GM19438 (cell line): ENCODE results near the gene SIX5.
"Not testable (repeated sequence)": the region's sequence is repeated elsewhere in the genome, so short reads cannot be mapped to it uniquely, and the experiment has no call there.

Experiments used
- ATAC-seq: cut with Tn5 transposase; IDR thresholded peaks from one replicate; pipeline ENCODE4 v1.9.1; 2021; ENCODE audit warnings: low read depth; ENCODE audit not compliant: unreplicated experiment

Gene SIX5

GRCh38 chr19:45761714-45762113 is 7.3 kb downstream of the SIX5 start:
- ATAC-seq: no peak

- no peak for ATAC-seq
These were observed 10.1 kb downstream of the SIX5 start for GRCh38 chr19:45758921-45759320.

- no peak for ATAC-seq
These were observed 11.4 kb downstream of the SIX5 start for GRCh38 chr19:45757695-45758094.

GRCh38 chr19:45754323-45754722 is 14.7 kb downstream of the SIX5 start:
- ATAC-seq: no peak

- ATAC-seq: no peak
These were observed 15.5 kb downstream of the SIX5 start for GRCh38 chr19:45753548-45753947.

GRCh38 chr19:45752639-45753038 is 16.4 kb downstream of the SIX5 start:
- ATAC-seq: no peak

- not testable (repeated sequence) for ATAC-seq
These were observed 17.6 kb downstream of the SIX5 start for GRCh38 chr19:45751483-45751882.

- ATAC-seq: no peak
These were observed 21.5 kb downstream of the SIX5 start for GRCh38 chr19:45747513-45747912.

GRCh38 chr19:45746866-45747265 is 22.2 kb downstream of the SIX5 start:
- ATAC-seq: no peak

- ATAC-seq: no peak
These were observed 23.4 kb downstream of the SIX5 start for GRCh38 chr19:45745606-45746005.

- no peak for ATAC-seq
These were observed 26.1 kb downstream of the SIX5 start for GRCh38 chr19:45742969-45743368.

GRCh38 chr19:45739498-45740439 is 29.3 kb downstream of the SIX5 start:
- no peak for ATAC-seq

- no peak for ATAC-seq
These were observed 35.8 kb downstream of the SIX5 start, which contains the start of gene MEIOSIN for GRCh38 chr19:45733160-45733810. Gene MEIOSIN (plus strand): TSS chr19:45733439. CDS start chr19:45735377, 1,938 bp downstream.

- peak; percentile 88 for ATAC-seq
These were observed 38.4 kb downstream of the SIX5 start, which contains the start of gene FBXO46 for GRCh38 chr19:45730368-45731288. Gene FBXO46 (minus strand): TSS chr19:45730896. CDS start chr19:45713495, 17,401 bp downstream.

- no peak for ATAC-seq
These were observed 39.2 kb downstream of the SIX5 start for GRCh38 chr19:45729800-45730290.

- ATAC-seq: not testable (repeated sequence)
These were observed 40.4 kb downstream of the SIX5 start for GRCh38 chr19:45728683-45729082.

- ATAC-seq: not testable (repeated sequence)
These were observed 49.0 kb downstream of the SIX5 start for GRCh38 chr19:45720065-45720464.

- no peak for ATAC-seq
These were observed 50.9 kb downstream of the SIX5 start for GRCh38 chr19:45717983-45718650.

GRCh38 chr19:45717131-45717982 is 51.7 kb downstream of the SIX5 start:
- ATAC-seq: peak; percentile 84
